Measurements from ENCODE around the gene ANXA3.

Gene ANXA3

DNA sequence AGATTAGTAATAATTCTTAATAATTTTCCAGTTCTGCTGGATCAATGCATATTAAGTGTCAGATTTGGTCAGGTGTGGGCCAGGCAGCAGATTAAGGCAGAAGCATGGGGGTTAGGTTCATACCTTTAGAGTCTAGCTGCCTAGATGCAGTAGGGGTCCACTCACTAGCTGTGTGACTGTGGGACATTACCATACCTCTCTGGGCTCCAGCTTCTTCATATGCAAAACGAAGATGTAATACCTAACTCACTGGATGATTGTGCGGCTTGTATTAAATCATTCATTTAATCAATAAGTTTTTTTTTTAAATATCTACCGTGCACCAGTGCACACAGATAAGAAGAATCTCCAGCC, 1.4 kb downstream of the ANXA3 start:
- no peaks in the 10 kb centered on the region for H3K9me3 Mint-ChIP-seq
- DNase-seq (ENCODE audit: low spot score in 2 of 2) (no peak), ATAC-seq (ENCODE audit: low read depth) (no peak)
- H3K4me3 Mint-ChIP-seq = no peak overlapping the region
- no peaks in the 10 kb centered on the region for H3K36me3 Mint-ChIP-seq
- H3K27me3 Mint-ChIP-seq = peaks cover 11% of the 10 kb centered on the region
- H3K4me1 Mint-ChIP-seq = peaks cover 9% of the 10 kb centered on the region
- no peak overlapping the region for H3K27ac Mint-ChIP-seq

DNA sequence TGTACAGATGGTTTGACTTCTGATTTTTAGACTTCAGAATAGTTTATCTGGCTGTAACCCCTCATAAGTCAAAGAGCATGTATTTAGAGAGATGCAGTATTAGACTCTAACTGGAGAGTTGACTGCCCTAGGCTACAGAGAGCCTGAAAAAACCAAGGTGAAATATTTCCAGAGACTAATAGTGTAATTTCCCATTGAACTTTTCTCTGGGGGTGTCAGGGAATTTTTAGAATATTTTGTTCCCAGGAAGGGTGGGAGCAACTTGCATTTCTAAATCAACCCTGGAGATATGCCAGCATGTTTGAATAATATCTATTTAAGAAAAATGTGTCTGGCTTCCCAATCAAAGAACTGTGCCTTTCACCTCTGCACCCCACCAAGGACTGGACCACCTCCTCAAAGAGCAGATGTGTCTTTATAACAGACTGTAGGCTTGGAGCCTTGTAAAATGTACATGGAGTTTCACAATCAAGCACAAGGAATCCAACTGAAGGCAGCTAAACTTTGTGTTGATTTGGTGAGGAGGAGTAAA, 2.0 kb downstream of the ANXA3 start:
- Mint-ChIP-seq H3K4me3 (no peak overlapping the region), H3K27me3 (peaks cover 11% of the 10 kb centered on the region), H3K9me3 (no peaks in the 10 kb centered on the region)

DNA sequence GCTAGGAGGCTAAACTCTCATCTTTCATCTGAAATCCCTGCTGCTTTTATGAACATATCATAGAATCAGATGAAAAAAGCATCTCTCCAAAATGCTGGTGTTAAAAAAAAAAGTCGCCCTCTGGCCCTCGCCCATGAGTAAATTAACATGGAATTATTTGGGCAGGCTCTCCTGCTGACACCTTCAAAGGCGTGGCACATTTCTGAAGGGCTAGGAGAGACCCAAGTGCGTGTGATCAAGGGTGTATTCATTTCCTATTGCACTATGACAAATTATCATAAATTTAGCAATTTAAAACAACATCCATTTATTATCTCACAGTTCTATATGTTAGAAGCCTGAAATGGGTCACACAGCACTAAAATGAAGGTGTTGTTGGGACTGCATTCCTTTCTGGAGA, 5.1 kb downstream of the ANXA3 start:
- Mint-ChIP-seq H3K4me1 (no peaks in the 10 kb centered on the region), H3K36me3 (no peaks in the 10 kb centered on the region), H3K27ac (no peak overlapping the region), H3K27me3 (peaks cover 2% of the 10 kb centered on the region), H3K9me3 (no peaks in the 10 kb centered on the region), H3K4me3 (no peak overlapping the region)
- DNase-seq (ENCODE audit: low spot score in 2 of 2) (no peak), ATAC-seq (ENCODE audit: low read depth) (no peak)

More for the DNA sequence above, 2.0 kb downstream of the ANXA3 start:
- ATAC-seq (ENCODE audit: low read depth) (no peak), DNase-seq (ENCODE audit: low spot score in 2 of 2) (no peak)
- H3K4me1 Mint-ChIP-seq = peaks cover 9% of the 10 kb centered on the region
- no peaks in the 10 kb centered on the region for H3K36me3 Mint-ChIP-seq
- H3K27ac Mint-ChIP-seq = no peak overlapping the region

DNA sequence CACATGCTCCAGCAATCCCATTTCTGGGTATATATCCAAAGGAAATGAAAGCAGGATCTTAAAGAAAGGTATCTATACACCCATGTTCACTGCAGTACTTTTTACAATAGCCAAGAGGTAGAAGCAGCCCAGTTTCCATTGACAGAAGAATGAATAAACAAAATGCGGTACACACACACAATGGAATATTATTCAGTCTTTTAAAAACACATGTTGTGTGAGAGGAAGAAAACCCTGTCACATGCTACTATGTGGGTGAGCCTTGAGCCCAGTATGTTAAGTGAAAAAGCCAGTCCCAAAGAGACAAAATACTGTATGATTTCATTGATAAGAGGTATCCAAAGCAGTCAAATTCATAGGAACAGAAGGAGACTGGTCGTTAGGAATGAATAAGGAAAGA, 6.3 kb downstream of the ANXA3 start:
- Mint-ChIP-seq H3K9me3 (no peaks in the 10 kb centered on the region), H3K4me3 (no peak overlapping the region), H3K36me3 (no peaks in the 10 kb centered on the region), H3K27ac (no peak overlapping the region), H3K27me3 (peaks cover 4% of the 10 kb centered on the region), H3K4me1 (no peaks in the 10 kb centered on the region)
- DNase-seq (ENCODE audit: low spot score in 2 of 2) = no peak
- ATAC-seq (ENCODE audit: low read depth) = no peak

DNA sequence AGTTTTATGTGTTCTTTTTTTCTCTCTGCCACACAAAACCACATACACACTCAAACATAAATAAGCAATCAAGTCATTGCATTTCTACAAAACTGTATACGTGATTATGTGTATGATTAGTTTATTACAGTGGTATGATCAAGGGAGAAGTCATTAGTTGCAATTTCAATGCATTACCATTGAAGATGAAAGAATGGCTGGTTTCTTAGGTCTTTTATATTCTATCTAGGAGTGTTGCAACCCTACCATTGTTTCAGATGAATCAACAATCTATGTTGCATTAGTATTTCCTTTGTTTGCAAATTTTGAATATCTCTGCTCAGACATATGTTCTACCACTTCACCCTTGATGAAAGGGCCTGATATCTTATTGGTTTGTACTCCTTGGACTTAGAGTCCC, 6.8 kb downstream of the ANXA3 start:
- Mint-ChIP-seq H3K4me1 (no peaks in the 10 kb centered on the region), H3K27me3 (peaks cover 7% of the 10 kb centered on the region), H3K4me3 (no peak overlapping the region), H3K36me3 (no peaks in the 10 kb centered on the region), H3K9me3 (no peaks in the 10 kb centered on the region), H3K27ac (no peak overlapping the region)
- DNase-seq (ENCODE audit: low spot score in 2 of 2) (no peak), ATAC-seq (ENCODE audit: low read depth) (no peak)

DNA sequence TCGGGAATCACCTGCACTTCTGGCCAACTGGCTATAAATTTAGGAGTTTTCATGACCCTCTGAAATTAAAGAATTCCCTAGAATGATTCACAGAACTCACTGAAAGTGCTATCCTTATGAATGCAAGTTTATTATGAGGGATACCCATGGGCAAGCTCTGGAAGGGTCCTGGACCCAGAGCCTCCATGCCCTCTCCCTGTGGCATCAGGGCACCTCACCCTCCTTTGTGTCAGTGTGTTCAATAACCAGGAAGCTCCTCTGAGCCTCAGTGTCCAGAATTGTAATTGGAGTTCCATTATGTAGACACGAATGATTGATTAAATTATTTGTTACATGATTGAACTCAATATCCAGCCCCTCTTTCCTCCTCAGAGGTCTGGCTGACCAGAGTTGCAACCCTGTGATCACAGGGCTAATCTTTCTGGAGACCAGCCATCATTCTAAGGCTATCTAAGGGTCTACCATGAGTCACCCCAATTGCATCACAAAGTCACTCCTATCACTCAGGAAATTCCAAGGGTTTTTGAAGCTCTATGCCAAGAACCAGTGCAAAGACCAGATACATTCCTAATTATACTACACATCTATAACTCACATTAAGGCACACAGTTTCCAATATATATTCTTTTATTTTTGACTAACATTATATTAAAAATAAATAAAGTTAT, 8.9 kb downstream of the ANXA3 start:
- Mint-ChIP-seq H3K4me3 (no peak overlapping the region), H3K4me1 (peaks cover 4% of the 10 kb centered on the region), H3K27me3 (peaks cover 10% of the 10 kb centered on the region), H3K9me3 (no peaks in the 10 kb centered on the region), H3K36me3 (no peaks in the 10 kb centered on the region), H3K27ac (no peak overlapping the region)
- no peak for DNase-seq (ENCODE audit: low spot score in 2 of 2)
- ATAC-seq (ENCODE audit: low read depth) = no peak

DNA sequence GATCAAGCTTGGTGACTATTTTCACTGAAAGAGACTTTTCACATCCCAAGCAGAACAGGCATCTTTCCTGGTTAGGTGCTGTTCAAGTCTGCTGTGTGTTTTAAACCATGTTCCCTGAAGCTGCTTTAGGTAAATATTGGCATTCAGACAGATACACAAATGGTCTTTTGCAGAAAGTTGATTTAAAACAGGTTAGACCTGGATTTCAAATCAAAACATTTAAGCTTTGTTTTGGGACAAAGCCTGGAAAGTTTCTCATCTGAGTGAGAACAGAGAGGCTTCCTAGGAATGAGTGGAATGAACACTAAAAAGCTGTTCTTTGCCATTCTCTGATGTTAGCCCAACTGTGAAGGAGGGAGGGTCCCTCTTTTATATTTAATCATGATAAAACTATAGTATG, 10.1 kb downstream of the ANXA3 start:
- no peak overlapping the region for H3K4me3 Mint-ChIP-seq
- no peaks in the 10 kb centered on the region for H3K9me3 Mint-ChIP-seq
- H3K4me1 Mint-ChIP-seq = peaks cover 4% of the 10 kb centered on the region
- ATAC-seq (ENCODE audit: low read depth) (no peak), DNase-seq (ENCODE audit: low spot score in 2 of 2) (no peak)
- H3K36me3 Mint-ChIP-seq = no peaks in the 10 kb centered on the region
- no peak overlapping the region for H3K27ac Mint-ChIP-seq
- peaks cover 10% of the 10 kb centered on the region for H3K27me3 Mint-ChIP-seq

DNA sequence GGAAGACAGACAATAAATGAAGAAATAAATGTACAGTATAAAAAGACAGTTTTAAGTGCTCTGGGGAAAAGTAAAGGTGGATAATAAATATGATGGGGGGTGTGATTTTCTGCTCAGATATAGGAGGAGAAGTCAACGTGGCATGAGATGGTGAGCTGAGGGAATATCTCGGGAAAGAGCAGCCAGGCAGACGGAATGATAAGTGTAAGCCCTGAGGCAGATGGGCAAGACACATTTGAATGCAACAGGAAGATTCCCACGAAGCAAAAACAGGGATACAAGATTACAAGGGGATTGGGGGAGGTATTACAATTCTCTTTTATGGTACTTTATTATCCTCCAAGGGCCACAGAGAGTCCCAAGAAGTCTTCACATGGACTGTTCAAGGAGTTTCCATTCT, 11.1 kb downstream of the ANXA3 start:
- ATAC-seq (ENCODE audit: low read depth) (no peak), DNase-seq (ENCODE audit: low spot score in 2 of 2) (no peak)
- Mint-ChIP-seq H3K36me3 (no peaks in the 10 kb centered on the region), H3K27me3 (peaks cover 10% of the 10 kb centered on the region), H3K27ac (no peak overlapping the region), H3K4me1 (peaks cover 4% of the 10 kb centered on the region), H3K9me3 (no peaks in the 10 kb centered on the region), H3K4me3 (no peak overlapping the region)

DNA sequence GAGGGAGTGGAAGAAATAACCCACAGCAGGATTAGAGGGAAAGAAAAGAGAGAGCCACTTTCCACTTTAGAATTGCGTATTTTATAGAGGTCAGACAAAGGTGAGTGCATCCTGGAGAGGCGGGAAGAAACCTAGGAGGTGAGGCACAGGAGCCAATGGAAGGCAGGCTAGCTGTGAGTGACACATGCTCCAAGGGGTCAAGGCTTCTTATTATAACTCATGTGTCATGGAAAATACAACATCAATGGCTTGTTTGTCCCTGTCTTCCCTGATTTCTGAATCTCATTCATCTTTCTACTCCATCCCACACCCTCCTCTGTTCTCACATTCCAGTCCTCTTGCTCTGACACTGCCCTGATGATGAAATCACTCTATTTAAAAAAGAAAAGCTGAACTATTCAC, 14.4 kb downstream of the ANXA3 start:
- Mint-ChIP-seq H3K27ac (no peak overlapping the region), H3K36me3 (no peaks in the 10 kb centered on the region), H3K4me1 (peaks cover 4% of the 10 kb centered on the region), H3K9me3 (no peaks in the 10 kb centered on the region), H3K4me3 (no peak overlapping the region), H3K27me3 (peaks cover 10% of the 10 kb centered on the region)
- DNase-seq (ENCODE audit: low spot score in 2 of 2) (no peak), ATAC-seq (ENCODE audit: low read depth) (no peak)

DNA sequence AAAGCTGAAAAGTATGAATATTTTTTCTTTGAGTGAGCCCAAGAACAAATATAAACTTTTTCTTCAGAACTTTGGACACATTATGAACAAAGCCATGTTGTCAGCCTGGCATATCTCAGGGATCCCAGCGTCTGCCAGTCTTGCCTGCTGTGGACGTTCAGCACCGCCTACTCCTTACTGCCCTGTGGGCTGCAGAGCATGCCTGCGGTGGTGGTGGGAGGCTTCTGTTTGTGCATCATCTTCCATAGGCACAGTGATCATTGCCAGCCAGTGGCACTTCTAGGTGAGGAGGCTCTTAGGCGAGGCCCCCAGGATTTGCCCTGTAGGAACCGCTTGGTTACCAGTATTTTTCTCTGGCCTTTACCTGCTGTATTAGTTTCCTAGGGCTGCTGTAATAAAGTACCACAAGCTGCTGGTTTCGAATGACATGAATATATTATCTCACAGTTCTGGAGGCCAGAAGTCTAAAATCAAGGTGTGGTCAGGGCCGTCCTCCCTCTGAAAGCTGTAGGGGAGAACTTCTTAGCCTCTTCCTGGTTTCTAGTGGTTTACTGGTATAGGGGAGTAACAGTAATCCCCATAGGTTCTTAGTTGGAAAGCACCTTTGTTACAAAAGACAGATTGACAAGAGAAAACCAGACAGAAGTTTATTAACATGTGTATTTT, 15.4 kb downstream of the ANXA3 start:
- Mint-ChIP-seq H3K4me3 (no peak overlapping the region), H3K27ac (no peak overlapping the region), H3K36me3 (no peaks in the 10 kb centered on the region), H3K9me3 (no peaks in the 10 kb centered on the region), H3K4me1 (peaks cover 4% of the 10 kb centered on the region), H3K27me3 (peaks cover 10% of the 10 kb centered on the region)
- ATAC-seq (ENCODE audit: low read depth) (no peak), DNase-seq (ENCODE audit: low spot score in 2 of 2) (no peak)

DNA sequence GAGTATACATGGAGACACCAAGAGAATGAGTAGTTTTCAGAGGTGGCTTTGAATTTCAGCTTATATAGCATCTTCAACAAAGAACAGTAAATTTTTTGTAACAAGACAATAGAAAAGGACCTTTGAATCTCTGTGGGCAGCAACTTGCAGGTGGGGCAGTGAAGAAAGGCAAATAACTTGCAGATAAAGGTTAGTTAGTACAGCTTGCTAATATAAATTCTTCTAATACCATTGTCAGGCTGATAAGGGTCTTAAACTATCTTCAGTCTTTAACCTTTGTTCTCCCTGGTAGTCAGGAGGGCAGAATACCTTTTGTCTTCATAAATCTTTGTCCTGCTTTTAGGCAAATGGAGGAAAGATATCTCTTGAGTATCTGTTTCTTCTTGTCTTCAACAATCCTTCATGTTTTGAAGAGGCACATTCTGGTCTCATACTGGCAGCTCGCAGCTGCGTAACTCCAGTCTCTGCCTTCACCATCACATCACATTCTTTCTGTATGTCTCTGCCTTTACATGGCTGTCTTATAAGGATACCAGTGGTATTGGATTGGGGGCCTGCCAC, 16.0 kb downstream of the ANXA3 start:
- peaks cover 10% of the 10 kb centered on the region for H3K27me3 Mint-ChIP-seq
- H3K4me1 Mint-ChIP-seq = peaks cover 4% of the 10 kb centered on the region
- ATAC-seq (ENCODE audit: low read depth) = no peak
- no peaks in the 10 kb centered on the region for H3K36me3 Mint-ChIP-seq
- H3K9me3 Mint-ChIP-seq = no peaks in the 10 kb centered on the region
- DNase-seq (ENCODE audit: low spot score in 2 of 2) = no peak
- H3K4me3 Mint-ChIP-seq = no peak overlapping the region
- H3K27ac Mint-ChIP-seq = peak overlapping the region; percentile 7

DNA sequence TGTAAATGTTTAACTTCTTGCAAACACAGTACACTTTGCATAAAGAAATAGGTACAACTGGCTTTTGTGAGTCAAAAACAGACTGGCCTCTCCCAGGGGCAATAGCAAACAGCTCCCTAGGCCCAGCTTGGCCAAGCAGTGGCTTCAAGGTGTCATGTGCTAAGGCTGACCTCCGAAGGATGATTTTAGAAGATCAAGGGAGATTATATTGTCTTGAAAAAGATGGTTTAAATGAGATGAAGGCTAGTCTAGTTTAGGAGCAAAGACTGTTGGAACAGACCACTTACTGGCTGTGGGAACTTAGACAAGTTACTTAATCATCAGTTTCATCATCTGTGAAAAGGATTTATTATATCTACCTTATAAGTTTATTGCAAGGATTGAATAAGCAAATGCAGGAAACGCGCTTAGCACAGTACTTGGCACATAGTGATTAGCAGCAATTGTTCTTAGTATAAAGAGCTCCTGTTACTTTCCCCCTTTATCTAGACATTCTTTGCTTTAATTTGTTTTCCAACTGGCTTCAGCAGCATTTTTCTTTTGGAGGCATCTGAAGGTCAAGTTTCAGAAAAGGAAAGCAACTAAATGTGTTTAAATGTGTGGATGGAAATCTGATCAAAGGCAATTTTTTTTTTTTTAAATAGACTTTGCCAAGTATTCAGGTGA, 17.2 kb downstream of the ANXA3 start:
- Mint-ChIP-seq H3K4me1 (peaks cover 4% of the 10 kb centered on the region), H3K4me3 (no peak overlapping the region), H3K27me3 (peaks cover 7% of the 10 kb centered on the region), H3K9me3 (no peaks in the 10 kb centered on the region), H3K27ac (no peak overlapping the region), H3K36me3 (no peaks in the 10 kb centered on the region)
- ATAC-seq (ENCODE audit: low read depth) (no peak), DNase-seq (ENCODE audit: low spot score in 2 of 2) (no peak)

DNA sequence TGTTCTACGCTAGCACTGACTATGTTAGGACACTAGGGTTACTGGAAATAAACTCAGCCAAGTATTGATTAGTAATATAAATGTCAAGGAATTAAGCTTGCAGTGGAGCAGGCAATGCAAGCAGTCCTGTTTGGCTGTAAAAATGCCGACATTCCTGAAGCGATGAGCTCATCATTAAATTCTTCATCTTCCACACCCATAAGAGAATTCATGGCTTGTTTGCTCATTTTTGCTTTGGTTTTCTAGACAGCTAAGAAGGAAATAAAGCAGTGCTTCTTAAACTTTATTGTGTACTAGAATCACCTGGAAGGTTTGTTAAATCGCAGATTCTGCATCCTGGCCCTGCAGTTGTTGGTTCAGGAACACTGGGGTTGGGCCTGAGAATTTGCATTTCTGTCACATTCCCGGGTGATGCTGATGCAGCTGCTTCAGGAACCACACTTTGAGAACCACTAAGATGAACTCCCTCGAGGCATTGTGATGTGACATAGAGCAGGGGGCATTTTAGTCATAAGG, 17.8 kb downstream of the ANXA3 start:
- H3K4me3 Mint-ChIP-seq = no peak overlapping the region
- H3K4me1 Mint-ChIP-seq = peaks cover 2% of the 10 kb centered on the region
- ATAC-seq (ENCODE audit: low read depth) (no peak), DNase-seq (ENCODE audit: low spot score in 2 of 2) (no peak)
- H3K27me3 Mint-ChIP-seq = peaks cover 7% of the 10 kb centered on the region
- H3K27ac Mint-ChIP-seq = no peak overlapping the region
- no peaks in the 10 kb centered on the region for H3K36me3 Mint-ChIP-seq
- no peaks in the 10 kb centered on the region for H3K9me3 Mint-ChIP-seq

DNA sequence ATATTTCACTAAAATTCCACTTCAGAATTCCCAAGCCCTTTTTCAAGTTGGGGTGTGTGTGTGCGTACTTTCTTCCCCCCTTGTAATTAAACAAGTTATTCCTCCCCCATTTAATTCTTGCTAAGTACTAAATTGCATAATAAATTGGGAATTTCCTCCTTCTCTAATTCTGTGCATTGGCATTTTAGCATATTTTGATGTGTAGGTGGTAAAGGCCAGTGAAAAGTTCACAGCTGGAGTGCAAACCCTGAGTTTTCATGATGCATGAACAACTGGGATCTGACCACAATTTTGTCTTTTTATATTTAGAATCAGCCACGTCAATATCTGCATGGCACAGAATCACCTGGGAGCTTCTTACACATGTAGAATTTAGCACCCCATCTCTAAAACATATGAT, 18.5 kb downstream of the ANXA3 start:
- H3K4me1 Mint-ChIP-seq = no peaks in the 10 kb centered on the region
- H3K9me3 Mint-ChIP-seq = no peaks in the 10 kb centered on the region
- no peak overlapping the region for H3K4me3 Mint-ChIP-seq
- H3K27me3 Mint-ChIP-seq = peaks cover 3% of the 10 kb centered on the region
- no peak for DNase-seq (ENCODE audit: low spot score in 2 of 2)
- no peak for ATAC-seq (ENCODE audit: low read depth)
- H3K27ac Mint-ChIP-seq = no peak overlapping the region
- H3K36me3 Mint-ChIP-seq = no peaks in the 10 kb centered on the region
